ENCODE data around the gene MEG3. TPM values are rescaled to one million over a fixed set of nuclear protein-coding genes. Genes with fewer than 3 reads are reported as not detected.

MEG3 gene
- total and polyA plus RNA-seq, 8 donors = 15.9 to 398 (median 329) TPM

GRCh38 chr14:100872259-100873095, 46.6 kb downstream of the MEG3 start:
- Histone ChIP-seq H3K36me3 (no peaks in the 10 kb centered on the region), H3K4me3 (no peak overlapping the region), H3K27ac (no peak overlapping the region), H3K27me3 (peaks cover 0 to 7% of the 10 kb centered on the region in 2 donors), H3K9me3 (no peaks in the 10 kb centered on the region), H3K4me1 (no peaks in the 10 kb centered on the region)
- ATAC-seq (no peak), DNase-seq (peak in 2 of 4 donors; percentile 24 to 44)
- no peak for TF ChIP-seq CTCF (IDR thresholded peaks at IDR 0.05)
- intact Hi-C loops (cut with DNase I) = no loop called here

- Histone ChIP-seq H3K27ac (no peak overlapping the region), H3K36me3 (no peaks in the 10 kb centered on the region), H3K9me3 (no peaks in the 10 kb centered on the region), H3K4me1 (no peaks in the 10 kb centered on the region), H3K27me3 (peaks cover 0 to 12% of the 10 kb centered on the region in 2 donors), H3K4me3 (no peak overlapping the region)
- ATAC-seq (no peak), DNase-seq (peak in 2 of 4 donors; percentile 11 to 17)
- intact Hi-C loops (cut with DNase I) = no loop called here
- no peak for TF ChIP-seq CTCF (IDR thresholded peaks at IDR 0.05)
These were observed 47.2 kb downstream of the MEG3 start for GRCh38 chr14:100873096-100873482.

GRCh38 chr14:100874051-100874410, 48.1 kb downstream of the MEG3 start:
- no peak for TF ChIP-seq CTCF (IDR thresholded peaks at IDR 0.05)
- intact Hi-C loops (cut with DNase I) = no loop called here
- Histone ChIP-seq H3K27me3 (peaks cover 0 to 20% of the 10 kb centered on the region in 2 donors), H3K27ac (no peak overlapping the region), H3K36me3 (no peaks in the 10 kb centered on the region), H3K9me3 (no peaks in the 10 kb centered on the region), H3K4me3 (no peak overlapping the region), H3K4me1 (no peaks in the 10 kb centered on the region)
- DNase-seq = peak in 1 of 4 donors; percentile 8
- no peak for ATAC-seq

- no peak overlapping the region for H3K4me3 ChIP-seq
- H3K4me1 ChIP-seq = no peaks in the 10 kb centered on the region
- intact Hi-C loops (cut with DNase I) = no loop called here
- H3K27me3 ChIP-seq = peaks cover 0 to 25% of the 10 kb centered on the region in 2 donors
- no peak overlapping the region for H3K27ac ChIP-seq
- no peak for TF ChIP-seq CTCF (IDR thresholded peaks at IDR 0.05)
- DNase-seq = peak in 2 of 4 donors; percentile 12 to 56
- ATAC-seq = no peak
- H3K9me3 ChIP-seq = no peaks in the 10 kb centered on the region
- H3K36me3 ChIP-seq = no peaks in the 10 kb centered on the region
These were observed 48.6 kb downstream of the MEG3 start for GRCh38 chr14:100874411-100875091.

GRCh38 chr14:100875126-100875525, 49.2 kb downstream of the MEG3 start:
- Histone ChIP-seq H3K27me3 (peaks cover 0 to 25% of the 10 kb centered on the region in 2 donors), H3K27ac (no peak overlapping the region), H3K9me3 (no peaks in the 10 kb centered on the region), H3K4me1 (no peaks in the 10 kb centered on the region), H3K36me3 (no peaks in the 10 kb centered on the region), H3K4me3 (no peak overlapping the region)
- ATAC-seq (no peak), DNase-seq (peak in 1 of 4 donors; percentile 35)
- no peak for TF ChIP-seq CTCF (IDR thresholded peaks at IDR 0.05)
- intact Hi-C loops (cut with DNase I) = no loop called here
